SK-N-SH treated with all-trans-retinoic acid at 6 μM for 48 hours (cell line): ENCODE measurements around the gene PRRG2.
A peak's percentile ranks its signal among the peaks of the same experiment; 100 is the strongest.

Source experiments
- ATAC-seq: fragments of 200-7000 bp; cut with Tn5 transposase; 3 replicates; pipeline ENCODE4 v1.9.1; 2020; ENCODE audit warnings: mild to moderate bottlenecking, moderate library complexity
- CREB5 ChIP-seq: fragments of 250-450 bp; sonication (Bioruptor Pico); IDR thresholded peaks from 2 replicates; pipeline ENCODE4 v1.5.1; 2020; ENCODE audit warnings: low read depth, mild to moderate bottlenecking, moderate library complexity
- ESRRG ChIP-seq: fragments of 250-450 bp; sonication (Bioruptor Pico); IDR thresholded peaks from 2 replicates; pipeline ENCODE4 v1.6.1; 2021; ENCODE audit warnings: mild to moderate bottlenecking
- GLIS3 ChIP-seq: fragments of 250-450 bp; sonication (Bioruptor Pico); IDR thresholded peaks from 2 replicates; pipeline ENCODE4 v1.5.0; 2020; ENCODE audit warnings: mild to moderate bottlenecking, moderate library complexity
- ISL1 ChIP-seq: fragments of 250-450 bp; sonication (Bioruptor Pico); IDR thresholded peaks from 2 replicates; pipeline ENCODE4 v2.1.2; 2022; ENCODE audit warnings: mild to moderate bottlenecking, moderate library complexity
- POU6F1 ChIP-seq: fragments of 250-450 bp; sonication (Bioruptor Pico); IDR thresholded peaks from 2 replicates; pipeline ENCODE4 v1.8.0; 2021; ENCODE audit warnings: low read depth, mild to moderate bottlenecking, moderate library complexity, borderline replicate concordance
- PPARA ChIP-seq: fragments of 250-450 bp; sonication (Bioruptor Pico); IDR thresholded peaks from 2 replicates; pipeline ENCODE4 v1.5.0; 2020; ENCODE audit warnings: mild to moderate bottlenecking, borderline replicate concordance
- RARB ChIP-seq: fragments of 250-450 bp; sonication (Bioruptor Pico); IDR thresholded peaks from 2 replicates; pipeline ENCODE4 v1.8.0; 2021; ENCODE audit warnings: mild to moderate bottlenecking, moderate library complexity
- SNAI2 ChIP-seq: fragments of 250-450 bp; sonication (Bioruptor Pico); IDR thresholded peaks from 2 replicates; pipeline ENCODE4 v1.5.0; 2020; ENCODE audit warnings: mild to moderate bottlenecking, moderate library complexity
- TCF4 ChIP-seq: fragments of 250-450 bp; sonication (Bioruptor Pico); IDR thresholded peaks from 2 replicates; pipeline ENCODE4 v1.8.0; 2021; ENCODE audit warnings: mild to moderate bottlenecking, moderate library complexity, borderline replicate concordance
- TOX ChIP-seq: fragments of 250-450 bp; sonication (Bioruptor Pico); IDR thresholded peaks from 2 replicates; pipeline ENCODE4 v1.8.0; 2021; ENCODE audit warnings: mild to moderate bottlenecking, moderate library complexity, borderline replicate concordance
- TSHZ2 ChIP-seq: fragments of 250-450 bp; sonication (Bioruptor Pico); IDR thresholded peaks from 2 replicates; pipeline ENCODE4 v1.5.0; 2020; ENCODE audit warnings: mild to moderate bottlenecking, moderate library complexity
- ZC3H10 ChIP-seq: fragments of 250-450 bp; sonication (Bioruptor Pico); IDR thresholded peaks from 2 replicates; pipeline ENCODE4 v1.5.1; 2021; ENCODE audit warnings: mild to moderate bottlenecking, moderate library complexity
- ZFP30 ChIP-seq: fragments of 450-650 bp; formaldehyde crosslinking; IDR thresholded peaks from 2 replicates; pipeline ENCODE4 v1.5.0; 2022; ENCODE audit warnings: mild to moderate bottlenecking, moderate library complexity
- ZNF565 ChIP-seq: fragments of 450-650 bp; formaldehyde crosslinking; conservative IDR thresholded peaks from 2 replicates; pipeline ENCODE4 v1.5.0; 2020; ENCODE audit warnings: low read depth, mild to moderate bottlenecking, moderate library complexity
- ZNF70 ChIP-seq: fragments of 450-650 bp; formaldehyde crosslinking; IDR thresholded peaks from 2 replicates; pipeline ENCODE4 v1.5.0; 2020; ENCODE audit warnings: mild to moderate bottlenecking, moderate library complexity
- ZNF8 ChIP-seq: fragments of 450-650 bp; formaldehyde crosslinking; IDR thresholded peaks from 2 replicates; pipeline ENCODE4 v1.5.0; 2020; ENCODE audit warnings: mild to moderate bottlenecking, moderate library complexity
- TF ChIP-seq, protein P1 (sequence below): fragments of 250-450 bp; sonication (Bioruptor Pico); IDR thresholded peaks from 2 replicates; pipeline ENCODE4 v1.8.0; 2020; ENCODE audit warnings: mild to moderate bottlenecking, moderate library complexity, borderline replicate concordance

PRRG2 gene

DNA sequence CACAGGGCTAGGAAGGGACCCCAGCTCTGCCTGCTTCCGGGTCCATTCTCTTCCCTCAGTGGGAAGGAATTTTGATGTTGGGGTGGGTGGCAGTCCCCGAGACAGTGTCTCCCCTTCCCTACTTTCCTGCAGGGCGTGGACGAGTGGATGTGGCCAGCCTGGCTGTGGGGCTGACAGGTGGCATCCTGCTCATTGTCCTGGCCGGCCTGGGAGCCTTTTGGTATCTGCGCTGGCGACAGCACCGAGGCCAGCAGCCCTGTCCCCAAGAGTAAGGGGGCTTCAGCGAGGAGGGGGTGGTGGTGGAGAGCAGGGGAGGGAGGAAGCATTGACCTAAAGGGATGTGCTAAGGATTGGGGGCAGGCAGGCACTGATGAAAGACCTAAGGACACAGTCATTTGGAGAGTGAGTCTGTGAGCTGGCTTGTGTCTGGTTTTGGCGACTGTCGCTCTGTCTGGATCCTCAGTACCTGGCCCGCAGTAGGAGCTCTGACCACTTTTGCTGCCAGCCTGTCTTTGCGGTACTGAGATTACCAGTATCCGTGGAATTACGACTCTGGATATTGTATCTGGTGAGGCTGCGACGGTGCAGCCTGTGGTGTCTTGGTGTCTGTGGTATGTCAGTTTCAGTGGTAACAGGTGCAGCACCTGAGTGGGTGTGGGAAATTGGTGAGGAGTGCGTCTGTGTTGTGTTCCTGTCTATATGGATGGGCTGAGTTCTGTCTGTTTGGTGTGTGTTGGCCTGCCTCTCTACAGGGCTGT lies 7.4 kb downstream of the PRRG2 start:
- TF ChIP-seq CREB5 (CRISPR knock-in tag) (no peak), RARB (CRISPR knock-in tag) (no peak), ZNF565 (CRISPR knock-in tag) (no peak), ZNF70 (CRISPR knock-in tag) (no peak), ESRRG (no peak), ZFP30 (CRISPR knock-in tag) (no peak), TCF4 (no peak)
- no peak for ATAC-seq

- TF ChIP-seq TOX (CRISPR knock-in tag) (no peak), CREB5 (CRISPR knock-in tag) (no peak)
- no peak for ATAC-seq
Measured at GRCh38 chr19:49589502-49589905, 8.4 kb downstream of the PRRG2 start.

GRCh38 chr19:49590071-49590970 lies 9.2 kb downstream of the PRRG2 start:
- peak; percentile 87 for ATAC-seq
- TF ChIP-seq GLIS3 (CRISPR knock-in tag) (0 out of 2 replicates have a peak, but pooled peaks have one; percentile 14), ZNF565 (CRISPR knock-in tag) (no peak), CREB5 (CRISPR knock-in tag) (no peak)
- TF ChIP-seq, protein P1, sequence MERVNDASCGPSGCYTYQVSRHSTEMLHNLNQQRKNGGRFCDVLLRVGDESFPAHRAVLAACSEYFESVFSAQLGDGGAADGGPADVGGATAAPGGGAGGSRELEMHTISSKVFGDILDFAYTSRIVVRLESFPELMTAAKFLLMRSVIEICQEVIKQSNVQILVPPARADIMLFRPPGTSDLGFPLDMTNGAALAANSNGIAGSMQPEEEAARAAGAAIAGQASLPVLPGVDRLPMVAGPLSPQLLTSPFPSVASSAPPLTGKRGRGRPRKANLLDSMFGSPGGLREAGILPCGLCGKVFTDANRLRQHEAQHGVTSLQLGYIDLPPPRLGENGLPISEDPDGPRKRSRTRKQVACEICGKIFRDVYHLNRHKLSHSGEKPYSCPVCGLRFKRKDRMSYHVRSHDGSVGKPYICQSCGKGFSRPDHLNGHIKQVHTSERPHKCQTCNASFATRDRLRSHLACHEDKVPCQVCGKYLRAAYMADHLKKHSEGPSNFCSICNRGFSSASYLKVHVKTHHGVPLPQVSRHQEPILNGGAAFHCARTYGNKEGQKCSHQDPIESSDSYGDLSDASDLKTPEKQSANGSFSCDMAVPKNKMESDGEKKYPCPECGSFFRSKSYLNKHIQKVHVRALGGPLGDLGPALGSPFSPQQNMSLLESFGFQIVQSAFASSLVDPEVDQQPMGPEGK (CRISPR knock-in tag) = 0 out of 2 replicates have a peak, but pooled peaks have one; percentile 14

DNA sequence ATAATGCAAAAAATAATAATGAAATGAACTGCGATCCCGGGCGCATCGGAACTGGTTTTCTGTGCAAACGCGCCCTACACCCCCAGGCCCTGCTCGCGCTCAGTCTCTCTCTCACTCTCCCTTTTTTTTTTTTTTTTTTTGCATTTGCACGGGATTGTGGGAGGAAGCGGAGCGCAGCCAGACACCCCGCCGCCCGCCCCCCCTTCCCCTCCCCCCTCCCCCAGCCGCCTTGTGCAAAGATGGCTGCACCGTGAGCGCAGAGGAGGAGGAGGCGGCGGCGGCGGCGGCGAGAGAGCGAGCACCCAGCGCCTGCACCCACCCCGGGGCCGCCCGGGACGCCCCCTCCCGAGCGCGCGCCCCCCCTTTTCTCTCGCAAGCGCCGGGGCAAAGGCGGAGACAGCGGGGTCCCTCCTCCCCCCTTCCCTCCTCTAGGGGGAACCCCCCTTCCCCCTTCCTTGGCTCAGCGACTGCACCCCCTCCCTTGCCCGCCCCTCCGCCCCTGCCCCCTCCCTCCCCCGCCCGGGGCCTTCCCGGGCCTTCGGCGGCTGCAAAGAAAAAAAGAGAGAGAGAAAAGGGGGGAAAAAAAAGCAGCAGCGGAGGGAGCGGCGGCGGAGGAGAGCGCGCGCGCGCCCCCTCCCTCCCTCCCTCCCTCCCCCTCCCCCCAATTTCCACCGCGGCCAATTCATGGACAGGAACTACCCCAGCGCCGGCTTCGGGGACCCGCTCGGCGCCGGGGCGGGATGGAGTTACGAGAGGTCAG lies 10.0 kb downstream of the PRRG2 start, which contains the start of gene PRR12:
Gene PRR12 (plus strand): TSS at position 212 of the 760 bp plus-strand sequence. CDS start 473 bp downstream, at position 685.
- ATAC-seq = peak; percentile 41
- TF ChIP-seq SNAI2 (CRISPR knock-in tag) = no peak
- no peak for TF ChIP-seq ISL1 (CRISPR knock-in tag)
- no peak for TF ChIP-seq TOX (CRISPR knock-in tag)
- TF ChIP-seq TCF4 = no peak
- no peak for TF ChIP-seq CREB5 (CRISPR knock-in tag)
- TF ChIP-seq ZFP30 (CRISPR knock-in tag) = no peak
- no peak for TF ChIP-seq ZC3H10
- no peak for TF ChIP-seq PPARA
- TF ChIP-seq ZNF565 (CRISPR knock-in tag) = no peak
- no peak for TF ChIP-seq TSHZ2 (CRISPR knock-in tag)
- TF ChIP-seq POU6F1 (CRISPR knock-in tag) = no peak
- TF ChIP-seq, protein P1 (CRISPR knock-in tag) = no peak
- no peak for TF ChIP-seq ZNF8 (CRISPR knock-in tag)
